Breast epithelium (tissue), 3 donors: Measurements from ENCODE around the gene HOXC5.

ENCODE experiments used
- POLR2AphosphoS5 ChIP-seq, 3 donors: sonication (generic); formaldehyde crosslinking; IDR thresholded peaks; one replicate each; pipeline ENCODE4 v1.6.1; 2017; ENCODE audit warnings: antibody characterized with exemption in 3 of 3
- TF ChIP-seq, protein P1 (sequence below), 3 donors: fragments of 450-650 bp; IDR thresholded peaks; one replicate each; pipeline ENCODE4 v1.5.1; 2016 to 2017; ENCODE audit warnings: antibody characterized with exemption in 3 of 3, mild to moderate bottlenecking in 3 of 3, moderate library complexity in 3 of 3

DNA sequence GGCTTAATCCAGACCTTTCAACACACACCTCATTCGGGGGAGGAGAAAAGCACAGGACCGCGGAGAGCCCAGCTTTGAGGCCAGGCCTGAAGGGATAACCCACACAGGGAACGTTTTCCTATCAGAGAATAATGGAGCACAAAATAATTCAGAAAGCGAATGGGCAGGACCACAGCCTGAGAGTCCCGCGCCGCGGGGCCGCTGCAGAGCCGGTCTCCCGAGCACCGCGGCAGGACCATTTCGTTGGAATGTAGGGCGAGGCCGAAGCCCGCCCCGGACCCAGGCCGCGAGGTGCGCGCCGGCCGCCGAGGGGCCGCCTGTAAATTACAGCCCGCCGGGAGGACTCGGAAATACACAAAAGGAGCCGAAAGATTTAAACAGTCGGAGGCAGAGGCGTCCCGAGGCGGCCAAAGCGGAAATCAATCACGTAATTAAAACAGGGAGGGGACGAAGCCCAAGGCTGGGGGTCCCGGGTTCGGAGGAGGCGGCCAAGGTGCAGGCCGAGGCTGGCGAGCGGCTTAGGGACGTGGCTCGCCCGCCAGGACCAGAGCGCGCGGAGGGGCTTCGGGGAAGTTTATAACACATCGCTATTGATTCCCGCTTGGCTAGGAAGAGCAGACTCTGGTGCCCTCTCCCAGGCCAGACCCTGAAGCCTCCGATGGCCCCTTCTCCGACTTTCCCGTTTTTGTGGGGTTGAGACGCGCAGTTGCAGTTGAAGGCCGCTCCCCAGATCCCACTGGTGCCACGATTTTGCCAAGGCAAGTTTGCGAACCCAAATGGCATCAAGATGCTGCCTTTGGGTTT is 14.5 kb downstream of the HOXC5 start:
- TF ChIP-seq, protein P1, sequence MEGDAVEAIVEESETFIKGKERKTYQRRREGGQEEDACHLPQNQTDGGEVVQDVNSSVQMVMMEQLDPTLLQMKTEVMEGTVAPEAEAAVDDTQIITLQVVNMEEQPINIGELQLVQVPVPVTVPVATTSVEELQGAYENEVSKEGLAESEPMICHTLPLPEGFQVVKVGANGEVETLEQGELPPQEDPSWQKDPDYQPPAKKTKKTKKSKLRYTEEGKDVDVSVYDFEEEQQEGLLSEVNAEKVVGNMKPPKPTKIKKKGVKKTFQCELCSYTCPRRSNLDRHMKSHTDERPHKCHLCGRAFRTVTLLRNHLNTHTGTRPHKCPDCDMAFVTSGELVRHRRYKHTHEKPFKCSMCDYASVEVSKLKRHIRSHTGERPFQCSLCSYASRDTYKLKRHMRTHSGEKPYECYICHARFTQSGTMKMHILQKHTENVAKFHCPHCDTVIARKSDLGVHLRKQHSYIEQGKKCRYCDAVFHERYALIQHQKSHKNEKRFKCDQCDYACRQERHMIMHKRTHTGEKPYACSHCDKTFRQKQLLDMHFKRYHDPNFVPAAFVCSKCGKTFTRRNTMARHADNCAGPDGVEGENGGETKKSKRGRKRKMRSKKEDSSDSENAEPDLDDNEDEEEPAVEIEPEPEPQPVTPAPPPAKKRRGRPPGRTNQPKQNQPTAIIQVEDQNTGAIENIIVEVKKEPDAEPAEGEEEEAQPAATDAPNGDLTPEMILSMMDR (IDR thresholded peaks at IDR 0.05): no peak
- TF ChIP-seq POLR2AphosphoS5 (IDR thresholded peaks at IDR 0.05): no peak
